ENCODE results near the gene RXRA. TPM values are rescaled to one million over a fixed set of nuclear protein-coding genes. Genes with fewer than 3 reads are reported as not detected.

Gene RXRA
- total and polyA plus RNA-seq, 2 of the 13 experiments (the other 11 are each of a cell fraction or from before 2014, with no cell fraction given): 18.9 to 29.2 TPM

GRCh38 chr9:134320868-134321471 lies 5.3 kb upstream of the RXRA start (continued):
- TF ChIP-seq SOX5 (CRISPR knock-in tag; IDR thresholded peaks at IDR 0.05; ENCODE audit: borderline replicate concordance) (0 out of 2 replicates have a peak, but pooled peaks have one; percentile 45), ISX (CRISPR knock-in tag; conservative IDR thresholded peaks at IDR 0.05) (no peak), MED13 (CRISPR knock-in tag; IDR thresholded peaks at IDR 0.05) (no peak), ZNF12 (CRISPR knock-in tag; IDR thresholded peaks at IDR 0.05) (no peak), YEATS2 (CRISPR knock-in tag; IDR thresholded peaks at IDR 0.05; ENCODE audit: borderline replicate concordance) (no peak), FOXO4 (CRISPR knock-in tag; conservative IDR thresholded peaks at IDR 0.05) (no peak), MIER3 (CRISPR knock-in tag; IDR thresholded peaks at IDR 0.05; ENCODE audit: borderline replicate concordance) (no peak), ZNF256 (CRISPR knock-in tag; conservative IDR thresholded peaks at IDR 0.05) (no peak), ATF7 (IDR thresholded peaks at IDR 0.05) (no peak), ATF7 (CRISPR knock-in tag; IDR thresholded peaks at IDR 0.05) (no peak), KIAA2018 (CRISPR knock-in tag; IDR thresholded peaks at IDR 0.05; ENCODE audit: borderline replicate concordance) (no peak), KLF6 (CRISPR knock-in tag; IDR thresholded peaks at IDR 0.05) (no peak), MLXIP (CRISPR knock-in tag; IDR thresholded peaks at IDR 0.05; ENCODE audit: borderline replicate concordance) (no peak), ZNF75D (CRISPR knock-in tag; IDR thresholded peaks at IDR 0.05; ENCODE audit: borderline replicate concordance) (no peak), SATB2 (CRISPR knock-in tag; IDR thresholded peaks at IDR 0.05) (no peak)
